ENCODE data around the gene LDHAL6B.

LDHAL6B gene

GRCh38 chr15:59251001-59251845 is 44.6 kb downstream of the LDHAL6B start:
- no peak for DNase-seq (ENCODE audit: low read depth in 2 of 2)

GRCh38 chr15:59252137-59252536 is 45.5 kb downstream of the LDHAL6B start:
- no peak for DNase-seq (ENCODE audit: low read depth in 2 of 2)

GRCh38 chr15:59255680-59256336 is 49.2 kb downstream of the LDHAL6B start:
- no peak for DNase-seq (ENCODE audit: low read depth in 2 of 2)

GRCh38 chr15:59256482-59256881 is 49.8 kb downstream of the LDHAL6B start:
- no peak for DNase-seq (ENCODE audit: low read depth in 2 of 2)

- no peak for DNase-seq (ENCODE audit: low read depth in 2 of 2)
Measured at GRCh38 chr15:59257140-59257539, 50.5 kb downstream of the LDHAL6B start.

All from fibroblast of skin of left quadriceps (primary cell).